Measurements from ENCODE around the gene ISLR.

Gene ISLR

DNA sequence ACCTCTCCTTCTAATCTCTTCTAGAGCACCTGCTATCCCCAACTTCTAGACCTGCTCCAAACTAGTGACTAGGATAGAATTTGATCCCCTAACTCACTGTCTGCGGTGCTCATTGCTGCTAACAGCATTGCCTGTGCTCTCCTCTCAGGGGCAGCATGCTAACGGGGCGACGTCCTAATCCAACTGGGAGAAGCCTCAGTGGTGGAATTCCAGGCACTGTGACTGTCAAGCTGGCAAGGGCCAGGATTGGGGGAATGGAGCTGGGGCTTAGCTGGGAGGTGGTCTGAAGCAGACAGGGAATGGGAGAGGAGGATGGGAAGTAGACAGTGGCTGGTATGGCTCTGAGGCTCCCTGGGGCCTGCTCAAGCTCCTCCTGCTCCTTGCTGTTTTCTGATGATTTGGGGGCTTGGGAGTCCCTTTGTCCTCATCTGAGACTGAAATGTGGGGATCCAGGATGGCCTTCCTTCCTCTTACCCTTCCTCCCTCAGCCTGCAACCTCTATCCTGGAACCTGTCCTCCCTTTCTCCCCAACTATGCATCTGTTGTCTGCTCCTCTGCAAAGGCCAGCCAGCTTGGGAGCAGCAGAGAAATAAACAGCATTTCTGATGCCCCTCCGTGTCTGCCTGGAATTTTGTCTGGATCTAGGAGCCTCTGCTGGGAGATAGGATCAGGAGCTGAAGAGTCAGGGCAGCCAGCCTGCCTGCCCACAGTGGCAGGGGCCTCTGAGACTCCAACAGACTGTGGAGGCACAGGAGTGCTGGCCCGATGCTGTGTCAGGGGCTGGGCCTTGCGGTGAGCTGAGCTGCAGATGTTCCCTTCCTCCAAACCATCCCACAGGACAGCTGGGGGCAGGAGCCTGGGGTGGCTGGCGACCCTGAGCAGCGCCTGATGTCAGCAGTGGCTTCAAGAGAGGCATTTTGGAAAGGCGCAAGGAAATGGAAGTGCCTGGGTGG is 3.0 kb downstream of the ISLR start:
- H3K27ac ChIP-seq (ENCODE audit: low read length), result no peak overlapping the region
- H3K9me3 ChIP-seq (ENCODE audit: insufficient read depth, low read length, severe bottlenecking), result no peaks in the 10 kb centered on the region
- H3K4me2 ChIP-seq (ENCODE audit: insufficient read depth, low read length), result no peak overlapping the region
- H3K4me1 ChIP-seq (ENCODE audit: insufficient read depth, low read length), result no peaks in the 10 kb centered on the region
- no peaks in the 10 kb centered on the region for H3K36me3 ChIP-seq (ENCODE audit: insufficient read depth, low read length)
- no peaks in the 10 kb centered on the region for H3K27me3 ChIP-seq (ENCODE audit: insufficient read depth, low read length, poor library complexity)
- no peak overlapping the region for H3K4me3 ChIP-seq (ENCODE audit: low read depth in 1 of 2, low read length in 2 of 2)
- H3K79me2 ChIP-seq (ENCODE audit: insufficient read depth, low read length), result no peaks in the 10 kb centered on the region
- H4K20me1 ChIP-seq (ENCODE audit: insufficient read depth, low read length), result no peaks in the 10 kb centered on the region
- TF ChIP-seq CTCF (IDR thresholded peaks at IDR 0.05; ENCODE audit: borderline replicate concordance, extremely low read depth, low read length, poor library complexity, severe bottlenecking), result no peak
- no peak for TF ChIP-seq EZH2 (IDR thresholded peaks at IDR 0.05; ENCODE audit: borderline replicate concordance, low read depth, low read length, severe bottlenecking)
- no peak overlapping the region for H3K9ac ChIP-seq (ENCODE audit: low read depth, low read length)
- ATAC-seq (ENCODE audit: insufficient read depth, low read depth), result no peak
- no peak for DNase-seq
- no peak overlapping the region for H2AFZ ChIP-seq (ENCODE audit: low read depth, low read length)

GRCh38 chr15:74178326-74179100 is 5.0 kb downstream of the ISLR start:
- H2AFZ ChIP-seq (ENCODE audit: low read depth, low read length), result no peak overlapping the region
- no peak for DNase-seq
- H3K4me2 ChIP-seq (ENCODE audit: insufficient read depth, low read length), result no peak overlapping the region
- no peaks in the 10 kb centered on the region for H3K36me3 ChIP-seq (ENCODE audit: insufficient read depth, low read length)
- H3K27me3 ChIP-seq (ENCODE audit: insufficient read depth, low read length, poor library complexity), result no peaks in the 10 kb centered on the region
- H4K20me1 ChIP-seq (ENCODE audit: insufficient read depth, low read length), result no peaks in the 10 kb centered on the region; the same call in 1 of the 2 replicates
- no peaks in the 10 kb centered on the region for H3K79me2 ChIP-seq (ENCODE audit: insufficient read depth, low read length)
- no peak overlapping the region for H3K9ac ChIP-seq (ENCODE audit: low read depth, low read length)
- no peak overlapping the region for H3K4me3 ChIP-seq (ENCODE audit: low read depth in 1 of 2, low read length in 2 of 2)
- no peaks in the 10 kb centered on the region for H3K9me3 ChIP-seq (ENCODE audit: insufficient read depth, low read length, severe bottlenecking)
- no peaks in the 10 kb centered on the region for H3K4me1 ChIP-seq (ENCODE audit: insufficient read depth, low read length)
- TF ChIP-seq EZH2 (IDR thresholded peaks at IDR 0.05; ENCODE audit: borderline replicate concordance, low read depth, low read length, severe bottlenecking) (no peak), CTCF (IDR thresholded peaks at IDR 0.05; ENCODE audit: borderline replicate concordance, extremely low read depth, low read length, poor library complexity, severe bottlenecking) (no peak)
- no peak overlapping the region for H3K27ac ChIP-seq (ENCODE audit: low read length)
- no peak for ATAC-seq (ENCODE audit: insufficient read depth, low read depth)

GRCh38 chr15:74179101-74179841 is 5.8 kb downstream of the ISLR start:
- ATAC-seq (ENCODE audit: insufficient read depth, low read depth), result no peak
- H4K20me1 ChIP-seq (ENCODE audit: insufficient read depth, low read length), result no peaks in the 10 kb centered on the region; the same call in 1 of the 2 replicates
- no peak overlapping the region for H3K27ac ChIP-seq (ENCODE audit: low read length)
- no peak overlapping the region for H2AFZ ChIP-seq (ENCODE audit: low read depth, low read length)
- no peaks in the 10 kb centered on the region for H3K36me3 ChIP-seq (ENCODE audit: insufficient read depth, low read length)
- DNase-seq, result no peak
- no peak overlapping the region for H3K9ac ChIP-seq (ENCODE audit: low read depth, low read length)
- no peaks in the 10 kb centered on the region for H3K79me2 ChIP-seq (ENCODE audit: insufficient read depth, low read length)
- H3K4me2 ChIP-seq (ENCODE audit: insufficient read depth, low read length), result no peak overlapping the region
- TF ChIP-seq CTCF (IDR thresholded peaks at IDR 0.05; ENCODE audit: borderline replicate concordance, extremely low read depth, low read length, poor library complexity, severe bottlenecking) (no peak), EZH2 (IDR thresholded peaks at IDR 0.05; ENCODE audit: borderline replicate concordance, low read depth, low read length, severe bottlenecking) (no peak)
- H3K4me1 ChIP-seq (ENCODE audit: insufficient read depth, low read length), result no peaks in the 10 kb centered on the region
- H3K9me3 ChIP-seq (ENCODE audit: insufficient read depth, low read length, severe bottlenecking), result no peaks in the 10 kb centered on the region
- no peak overlapping the region for H3K4me3 ChIP-seq (ENCODE audit: low read depth in 1 of 2, low read length in 2 of 2)
- no peaks in the 10 kb centered on the region for H3K27me3 ChIP-seq (ENCODE audit: insufficient read depth, low read length, poor library complexity)
